AG09319 (cell line): ENCODE measurements around the gene LRP1-AS.
A peak's percentile ranks its signal among the peaks of the same experiment; 100 is the strongest.

Source experiments
- DNase-seq: peaks from one replicate; pipeline ENCODE4 v3.0.0-alpha.2; 2010; ENCODE audit warnings: low read depth; ENCODE audit errors: extremely low read depth
- TF ChIP-seq, protein P1 (sequence below): IDR thresholded peaks from 2 replicates; pipeline ENCODE4 v1.5.1; 2011; ENCODE audit warnings: low read depth, mild to moderate bottlenecking, inconsistent platforms, low read length, moderate library complexity

Gene LRP1-AS

DNA sequence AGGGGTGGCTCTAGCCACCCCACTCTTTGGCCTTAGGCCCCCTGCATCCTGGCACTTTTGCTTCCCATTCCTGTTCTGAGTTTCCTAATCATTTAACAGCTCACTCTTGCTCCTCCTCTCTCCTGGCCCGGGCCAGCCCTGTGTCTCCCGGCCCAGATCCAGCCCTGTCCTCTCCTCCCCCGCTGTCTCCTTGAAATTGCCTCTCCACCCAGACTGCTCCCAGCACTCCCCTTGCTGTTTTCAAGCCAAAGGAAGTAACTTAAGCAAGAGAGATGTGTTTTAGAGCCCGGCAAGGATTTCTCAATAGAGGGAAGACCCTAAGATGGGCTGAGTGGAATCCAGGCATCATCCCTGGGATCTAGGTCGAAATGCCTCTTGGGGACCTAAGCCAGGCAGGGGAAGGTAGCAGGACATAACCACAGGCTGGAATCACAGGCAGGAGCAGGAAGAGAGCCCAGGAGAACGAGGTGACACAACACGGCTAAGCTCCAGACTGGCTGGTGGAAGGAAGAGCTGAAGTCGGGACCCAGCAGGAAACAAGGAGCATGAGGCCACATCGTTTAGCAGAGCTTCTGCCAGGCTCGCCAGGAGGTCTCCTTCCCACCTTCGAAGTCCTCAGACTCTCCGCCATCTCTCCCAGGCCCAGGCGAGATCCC is 2.0 kb upstream of the LRP1-AS start:
- TF ChIP-seq, protein P1, sequence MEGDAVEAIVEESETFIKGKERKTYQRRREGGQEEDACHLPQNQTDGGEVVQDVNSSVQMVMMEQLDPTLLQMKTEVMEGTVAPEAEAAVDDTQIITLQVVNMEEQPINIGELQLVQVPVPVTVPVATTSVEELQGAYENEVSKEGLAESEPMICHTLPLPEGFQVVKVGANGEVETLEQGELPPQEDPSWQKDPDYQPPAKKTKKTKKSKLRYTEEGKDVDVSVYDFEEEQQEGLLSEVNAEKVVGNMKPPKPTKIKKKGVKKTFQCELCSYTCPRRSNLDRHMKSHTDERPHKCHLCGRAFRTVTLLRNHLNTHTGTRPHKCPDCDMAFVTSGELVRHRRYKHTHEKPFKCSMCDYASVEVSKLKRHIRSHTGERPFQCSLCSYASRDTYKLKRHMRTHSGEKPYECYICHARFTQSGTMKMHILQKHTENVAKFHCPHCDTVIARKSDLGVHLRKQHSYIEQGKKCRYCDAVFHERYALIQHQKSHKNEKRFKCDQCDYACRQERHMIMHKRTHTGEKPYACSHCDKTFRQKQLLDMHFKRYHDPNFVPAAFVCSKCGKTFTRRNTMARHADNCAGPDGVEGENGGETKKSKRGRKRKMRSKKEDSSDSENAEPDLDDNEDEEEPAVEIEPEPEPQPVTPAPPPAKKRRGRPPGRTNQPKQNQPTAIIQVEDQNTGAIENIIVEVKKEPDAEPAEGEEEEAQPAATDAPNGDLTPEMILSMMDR, result no peak
- DNase-seq, result peak; percentile 64

DNA sequence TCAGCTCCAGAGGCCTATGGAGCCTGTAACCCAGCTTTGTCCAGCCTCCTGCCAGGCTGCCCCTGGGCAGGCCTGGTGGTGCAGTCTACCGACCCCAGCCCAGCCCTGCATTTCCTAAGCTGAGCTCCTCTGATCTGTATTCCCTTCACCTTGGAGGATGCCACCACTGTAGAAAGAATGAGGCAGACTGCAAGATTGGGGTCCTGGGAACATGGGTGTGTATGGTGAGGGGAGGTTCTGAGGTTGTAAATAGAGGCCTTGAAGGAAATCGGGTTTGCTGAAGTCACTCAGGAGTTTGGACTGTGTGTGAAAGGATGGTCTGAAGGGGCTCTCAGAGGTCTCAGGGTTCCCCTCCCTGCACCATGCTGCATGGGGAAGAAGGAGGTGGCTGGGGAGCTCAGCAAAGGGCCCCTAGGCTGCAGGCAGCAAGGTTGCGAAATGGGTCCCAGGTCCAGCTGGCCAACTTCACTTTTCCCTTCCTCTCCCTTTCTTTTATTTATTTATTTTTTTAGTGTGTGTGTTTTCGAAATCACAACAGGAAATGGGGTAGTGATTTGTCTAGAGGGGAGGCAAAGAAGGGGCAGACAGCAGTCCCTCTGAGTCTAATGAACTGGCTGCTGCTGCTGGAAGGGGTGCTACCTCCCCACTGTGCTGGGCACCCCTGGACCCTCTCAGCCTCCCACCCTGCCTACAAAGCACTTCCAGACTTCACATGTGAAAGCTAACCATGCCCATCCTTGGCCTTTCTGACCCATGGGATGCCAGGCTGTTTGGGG is 1.2 kb upstream of the LRP1-AS start:
- peak; percentile 51 for DNase-seq
- TF ChIP-seq, protein P1, result no peak

DNA sequence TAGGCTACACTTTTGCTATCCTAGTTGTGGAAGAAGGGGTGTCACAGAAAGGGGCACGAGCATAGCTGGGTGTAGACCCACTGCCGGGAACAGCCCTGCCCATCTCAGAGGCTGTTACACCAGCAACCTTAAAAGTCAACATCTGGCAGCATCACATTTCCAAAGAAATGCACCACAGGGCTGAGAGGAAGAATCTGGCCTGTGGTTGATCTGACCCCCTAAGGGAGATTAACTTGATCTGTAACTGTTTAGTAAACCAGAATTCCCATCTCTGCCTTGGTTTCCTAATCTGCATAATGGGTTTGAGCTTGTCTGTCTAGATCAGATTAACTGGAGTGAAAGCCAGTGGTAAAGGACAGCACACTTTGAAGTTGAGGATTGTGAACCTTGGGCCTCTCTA is 1.3 kb downstream of the LRP1-AS start:
- TF ChIP-seq, protein P1, result no peak
- peak; percentile 67 for DNase-seq

DNA sequence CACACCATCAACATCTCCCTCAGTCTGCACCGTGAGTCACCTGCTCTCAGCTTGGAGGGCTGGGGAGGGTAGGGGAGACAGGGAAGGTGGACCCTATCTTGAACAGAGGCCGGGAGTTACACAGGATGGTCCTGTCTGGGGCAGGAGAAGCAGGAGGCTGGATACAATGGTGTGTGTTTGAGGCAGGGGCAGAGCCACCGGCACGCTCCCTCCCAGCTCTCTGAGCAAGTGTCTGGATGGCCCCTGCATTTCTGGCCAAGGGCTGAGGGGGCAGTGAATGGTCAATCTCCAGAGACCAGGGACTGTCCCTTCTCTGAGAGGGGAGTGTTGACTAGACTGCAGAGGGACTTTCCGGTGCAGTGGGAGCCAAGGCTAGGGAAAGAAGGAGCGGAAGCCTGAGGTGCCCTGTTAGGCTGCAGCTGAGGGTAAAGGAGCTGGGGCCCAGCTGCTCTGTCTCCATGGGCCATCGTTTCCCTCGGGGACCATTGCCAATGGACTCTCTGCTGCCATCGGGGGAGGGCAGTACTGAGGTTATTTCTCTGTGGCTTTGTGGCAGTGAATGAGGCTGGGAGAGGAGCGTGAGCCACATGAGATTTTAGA is 1.9 kb downstream of the LRP1-AS start:
- no peak for DNase-seq
- TF ChIP-seq, protein P1, result no peak; the same call in 1 of the 2 replicates

DNA sequence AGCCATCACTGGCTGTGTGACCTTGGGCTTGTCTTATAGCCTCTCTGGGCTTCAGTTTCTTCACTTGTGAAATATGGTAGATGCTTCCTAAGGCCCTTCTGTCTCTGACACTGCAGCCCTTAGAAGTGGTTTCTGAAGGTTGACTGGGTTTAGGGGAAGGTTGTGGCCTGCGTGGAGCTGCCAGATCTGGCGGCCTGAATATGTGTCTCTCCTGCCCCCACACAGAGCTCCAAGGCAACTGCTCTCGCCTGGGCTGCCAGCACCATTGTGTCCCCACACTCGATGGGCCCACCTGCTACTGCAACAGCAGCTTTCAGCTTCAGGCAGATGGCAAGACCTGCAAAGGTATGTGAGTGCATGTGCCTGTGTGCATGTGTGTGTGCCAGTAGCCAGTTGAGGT is 4.0 kb downstream of the LRP1-AS start:
- no peak for DNase-seq
- TF ChIP-seq, protein P1, result no peak

DNA sequence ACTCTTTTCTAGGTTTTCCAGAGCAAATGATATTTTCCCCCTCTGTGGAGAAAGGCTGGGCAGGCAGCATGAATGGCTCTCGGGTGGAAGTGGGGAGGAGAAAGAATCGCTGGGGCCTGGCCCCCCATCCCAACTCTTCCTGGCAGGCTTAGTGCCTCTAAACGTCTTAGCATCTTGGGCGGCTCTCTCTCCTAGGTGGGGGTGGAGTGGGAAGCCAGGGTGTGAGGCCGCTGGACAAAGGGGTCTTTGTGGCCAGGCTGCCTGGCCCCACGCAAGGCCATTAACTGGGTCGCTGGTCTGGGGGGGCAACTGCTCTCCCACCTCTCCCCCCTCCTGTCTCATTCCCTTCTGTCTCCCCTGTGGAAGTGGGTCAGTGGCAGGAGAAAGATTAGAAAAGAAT is 4.7 kb downstream of the LRP1-AS start:
- TF ChIP-seq, protein P1, result no peak
- DNase-seq, result no peak

DNA sequence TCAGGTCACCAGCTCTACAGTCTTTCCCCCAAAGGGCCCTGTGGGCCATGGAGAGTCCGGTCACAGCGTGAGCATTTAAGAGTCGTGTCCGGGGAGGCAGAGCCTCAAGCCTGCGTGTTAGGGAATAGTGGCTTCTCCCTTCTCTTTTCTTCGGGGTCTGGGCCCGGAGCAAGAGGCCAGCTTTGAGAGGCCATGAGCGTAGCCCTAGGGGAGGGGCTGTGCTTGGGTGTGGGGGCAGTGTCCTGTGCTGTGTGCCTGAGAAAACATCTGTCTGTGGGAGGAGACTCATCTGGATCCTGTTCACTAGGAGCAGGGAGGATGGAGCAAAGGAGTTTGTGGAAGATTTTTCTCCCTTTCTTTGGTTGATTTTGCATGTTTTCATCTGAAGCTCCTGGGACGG is 5.3 kb downstream of the LRP1-AS start:
- no peak for DNase-seq
- TF ChIP-seq, protein P1, result no peak
